Fibroblast of skin of scalp (primary cell): ENCODE data around the gene UXS1.
A peak's percentile ranks its signal among the peaks of the same experiment; 100 is the strongest.

Source experiments
- DNase-seq: peaks from one replicate; pipeline ENCODE4 v3.0.0-alpha.2; 2013

UXS1 gene

DNA sequence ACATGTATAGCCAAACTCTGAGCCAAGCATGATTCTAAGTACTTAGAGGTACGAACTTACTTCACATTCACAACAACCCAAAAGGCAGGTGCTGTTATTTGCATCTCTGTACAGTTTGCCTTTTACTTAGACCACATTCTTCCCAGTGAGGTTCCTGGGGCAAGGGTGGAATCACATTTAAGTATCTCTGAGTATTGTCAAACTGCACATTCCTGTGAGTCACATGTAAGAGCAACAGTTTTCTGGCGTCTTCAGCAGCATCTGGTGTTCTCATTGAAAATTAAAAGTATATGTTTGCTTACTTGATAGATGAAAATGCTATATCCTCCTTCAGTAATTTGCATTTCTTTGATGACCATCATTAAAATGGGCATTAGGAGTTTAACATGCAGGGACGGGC, 119.1 kb downstream of the UXS1 start:
- no peak for DNase-seq

DNA sequence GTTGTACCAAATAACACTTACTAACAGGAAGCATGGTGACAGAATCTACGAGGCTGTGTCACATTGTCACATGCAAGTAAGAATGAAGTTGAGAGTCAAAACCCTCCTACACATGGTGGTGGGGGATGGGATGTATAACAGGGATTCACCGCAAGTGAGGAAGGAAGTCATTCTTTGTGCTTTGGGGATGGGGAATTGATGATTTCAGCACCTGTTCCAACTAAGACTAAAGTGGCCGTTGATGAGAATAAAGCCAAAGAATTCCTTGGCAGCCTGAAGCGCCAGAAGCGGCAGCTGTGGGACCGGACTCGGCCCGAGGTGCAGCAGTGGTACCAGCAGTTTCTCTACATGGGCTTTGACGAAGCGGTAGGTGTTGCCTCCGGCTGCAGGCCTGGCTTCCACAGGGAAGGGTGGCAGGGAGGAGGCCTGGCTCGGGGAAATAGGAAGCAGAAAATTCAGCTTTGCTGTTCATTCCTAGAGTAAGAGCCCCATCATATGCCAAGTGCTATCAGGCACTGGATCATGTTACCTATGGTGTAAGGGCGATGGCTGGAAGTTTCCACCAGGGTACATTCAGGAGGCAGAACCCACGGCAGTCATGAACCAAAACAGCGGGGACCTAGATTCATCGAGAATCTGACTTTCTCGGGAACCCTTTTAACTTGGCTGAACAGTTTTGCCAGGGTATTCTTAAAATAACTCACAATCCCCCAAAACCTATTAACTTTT, 120.3 kb downstream of the UXS1 start:
- DNase-seq, result no peak

DNA sequence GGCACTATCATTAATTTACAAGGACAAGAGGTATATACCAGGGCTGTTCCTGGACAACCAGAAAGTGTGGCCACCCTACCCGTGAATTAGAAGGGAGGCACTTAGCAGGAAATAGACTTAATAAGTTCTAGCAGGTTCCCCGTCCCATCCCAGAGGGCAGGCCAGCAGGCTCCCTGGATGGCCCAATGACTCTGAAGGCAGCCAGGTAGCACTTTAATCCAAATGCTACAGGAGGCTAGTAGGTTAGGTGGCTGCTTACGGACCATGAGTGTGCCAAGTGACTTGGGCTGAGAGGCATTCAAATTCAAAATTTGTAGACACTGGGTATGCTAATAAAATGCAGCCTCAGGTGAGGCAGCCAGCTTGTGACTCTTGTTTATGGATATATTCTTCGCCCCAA, 123.9 kb downstream of the UXS1 start:
- DNase-seq, result no peak

DNA sequence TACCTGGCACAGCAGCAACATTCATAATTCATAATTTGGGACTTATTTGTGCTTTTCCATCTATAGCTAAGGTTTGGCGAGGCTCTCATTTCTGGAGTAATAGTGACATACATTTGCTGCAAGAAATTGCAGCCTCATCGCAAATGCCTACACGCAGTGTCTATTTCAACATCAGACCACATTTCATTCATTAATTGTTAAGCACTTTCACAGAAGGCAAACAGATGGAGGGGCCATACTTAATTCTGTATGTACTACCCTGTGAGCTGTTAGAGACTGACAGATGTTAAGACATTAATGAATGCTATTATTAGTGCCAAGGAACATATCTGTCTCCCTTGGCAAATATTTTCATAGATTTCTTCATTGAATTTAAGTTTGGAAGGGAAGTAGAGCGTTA, 125.7 kb downstream of the UXS1 start:
- no peak for DNase-seq

DNA sequence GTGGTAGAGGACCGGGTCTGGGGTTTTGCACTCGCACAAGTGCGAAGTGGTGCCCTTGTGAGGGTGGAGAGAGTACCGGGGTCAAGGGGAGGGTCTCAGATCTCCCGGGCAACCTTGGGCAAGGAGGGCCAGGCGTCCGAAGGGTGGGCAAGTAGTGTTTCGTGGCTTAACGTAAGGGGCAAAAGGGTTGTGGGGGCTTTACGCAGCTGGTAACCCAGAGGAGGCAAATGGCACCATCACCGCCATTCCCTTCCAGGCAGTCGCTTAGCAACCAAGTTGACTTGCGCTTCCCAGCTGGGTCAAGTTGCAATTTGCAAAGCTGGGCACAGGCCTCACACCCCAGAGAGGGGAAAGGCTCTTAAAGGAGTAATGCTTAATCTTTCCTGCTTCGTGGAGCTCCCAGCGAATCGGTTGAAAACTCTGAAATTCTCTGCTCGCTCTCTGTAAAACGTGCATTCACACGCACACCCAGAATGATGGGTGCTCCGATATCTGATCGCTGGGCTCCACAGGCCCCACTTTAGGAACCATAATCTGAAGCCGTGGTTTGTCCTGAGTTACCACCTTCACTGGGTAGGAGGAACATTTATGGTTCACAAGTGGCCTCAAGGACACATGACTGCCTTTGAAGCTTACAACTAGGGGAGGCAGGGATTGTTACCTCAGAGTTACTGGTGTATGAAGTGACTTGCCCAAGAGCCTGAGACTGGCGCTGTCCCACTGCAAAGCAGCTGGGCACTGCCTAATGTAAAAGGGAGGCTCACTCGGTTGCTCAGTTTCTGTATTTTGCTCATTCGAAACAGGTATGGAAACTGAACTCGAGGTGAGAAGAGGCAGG, 127.9 kb downstream of the UXS1 start:
- DNase-seq, result no peak

DNA sequence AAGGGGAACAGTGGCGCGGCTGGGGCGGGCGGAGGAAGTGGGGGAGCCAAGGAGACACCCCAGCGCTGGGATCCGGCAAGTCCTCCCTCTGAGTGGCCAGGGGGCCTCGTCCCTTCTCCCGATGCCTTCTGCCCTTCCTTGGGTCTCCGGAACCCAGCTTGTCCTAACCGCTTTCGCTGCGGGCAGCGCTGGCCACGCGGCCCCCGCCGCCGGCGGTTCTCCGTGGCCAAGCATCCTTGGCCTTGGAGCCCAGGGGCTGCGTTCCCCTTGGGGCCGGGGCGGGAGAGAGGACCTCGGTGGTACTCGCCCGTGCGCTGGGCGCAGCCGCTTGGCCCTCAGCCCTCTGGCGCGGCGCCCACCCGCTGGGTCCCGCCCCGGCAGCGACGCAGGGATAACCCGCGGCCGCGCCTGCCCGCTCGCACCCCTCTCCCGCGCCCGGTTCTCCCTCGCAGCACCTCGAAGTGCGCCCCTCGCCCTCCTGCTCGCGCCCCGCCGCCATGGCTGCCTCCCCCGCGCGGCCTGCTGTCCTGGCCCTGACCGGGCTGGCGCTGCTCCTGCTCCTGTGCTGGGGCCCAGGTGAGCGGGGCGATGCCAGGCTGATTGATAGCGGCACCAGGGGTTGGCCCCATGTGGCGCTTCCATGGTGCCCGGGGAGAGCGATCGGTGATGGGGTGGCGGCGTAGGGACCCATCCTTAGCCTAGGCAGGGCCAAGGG, 128.7 kb downstream of the UXS1 start:
- no peak for DNase-seq

DNA sequence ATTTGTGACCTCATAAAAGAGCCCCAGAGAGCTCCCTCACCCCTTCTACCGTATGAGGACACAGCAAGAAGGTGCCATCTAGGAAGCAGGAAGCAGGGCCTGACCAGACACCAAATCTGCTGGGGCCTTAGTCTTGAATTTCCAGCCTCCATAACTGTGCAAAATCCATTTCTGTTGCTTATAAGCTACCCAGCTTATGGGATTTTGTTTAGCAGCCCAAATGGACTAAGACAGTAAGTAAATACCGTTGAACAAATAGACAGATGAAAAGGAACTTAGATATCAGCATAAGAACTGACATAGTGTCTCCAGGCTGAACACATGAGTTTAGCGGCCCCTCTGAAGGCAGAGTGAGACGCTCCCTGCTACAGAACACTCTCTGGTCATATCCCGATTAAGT, 130.9 kb downstream of the UXS1 start:
- DNase-seq, result no peak

DNA sequence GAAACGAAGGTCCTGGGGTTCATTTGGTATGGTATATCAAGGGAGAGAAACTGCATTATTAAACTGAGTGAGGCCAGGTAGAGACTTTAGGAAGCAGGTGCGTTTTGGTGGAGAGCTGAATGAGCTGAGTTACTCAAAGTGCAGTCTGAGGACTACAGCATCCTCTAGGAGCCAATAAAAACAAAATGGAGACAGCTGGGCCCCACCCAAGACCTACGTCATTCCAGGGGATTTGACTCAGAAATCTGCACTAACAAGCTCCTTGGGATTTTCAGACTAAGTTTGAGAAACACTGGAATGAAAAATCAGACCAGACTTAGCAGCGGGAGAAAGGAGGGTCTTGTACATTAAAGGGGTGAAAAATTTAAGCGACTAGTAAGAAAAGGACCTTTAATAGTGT, 131.5 kb downstream of the UXS1 start:
- DNase-seq, result no peak

DNA sequence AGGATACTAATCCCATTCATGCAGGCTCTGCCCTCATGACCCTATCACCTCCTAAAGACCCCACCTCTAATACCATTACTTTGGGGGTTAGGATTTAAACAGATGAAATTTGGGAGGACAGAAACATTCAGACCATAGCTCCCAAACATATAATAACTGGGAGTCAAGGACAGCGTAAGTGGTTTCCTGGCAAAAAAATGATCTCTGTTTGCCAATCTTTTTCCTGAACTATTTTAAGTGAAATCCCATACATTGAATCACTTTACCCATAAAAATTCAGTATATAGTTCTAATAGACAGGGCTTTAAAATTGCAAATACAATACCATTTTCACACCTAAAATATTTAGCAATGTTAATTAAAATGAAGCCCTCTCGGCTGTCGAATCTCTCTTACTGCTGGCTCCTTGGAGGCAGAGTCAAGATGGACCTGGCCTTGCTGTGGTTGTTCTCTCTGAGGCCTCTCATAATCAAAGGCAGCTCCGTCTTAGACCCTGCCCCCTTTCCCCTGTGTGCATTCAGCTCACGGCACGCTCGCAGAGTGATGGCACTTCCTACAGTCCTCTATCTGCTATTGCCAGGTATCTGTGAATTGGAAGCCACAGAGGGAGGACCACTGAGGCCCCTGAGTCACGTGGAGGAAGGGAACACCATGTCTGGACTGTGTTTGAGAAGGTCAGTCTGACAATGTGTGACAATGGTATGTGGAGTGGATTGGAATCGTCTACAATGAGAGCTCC, 132.3 kb downstream of the UXS1 start:
- DNase-seq, result no peak

DNA sequence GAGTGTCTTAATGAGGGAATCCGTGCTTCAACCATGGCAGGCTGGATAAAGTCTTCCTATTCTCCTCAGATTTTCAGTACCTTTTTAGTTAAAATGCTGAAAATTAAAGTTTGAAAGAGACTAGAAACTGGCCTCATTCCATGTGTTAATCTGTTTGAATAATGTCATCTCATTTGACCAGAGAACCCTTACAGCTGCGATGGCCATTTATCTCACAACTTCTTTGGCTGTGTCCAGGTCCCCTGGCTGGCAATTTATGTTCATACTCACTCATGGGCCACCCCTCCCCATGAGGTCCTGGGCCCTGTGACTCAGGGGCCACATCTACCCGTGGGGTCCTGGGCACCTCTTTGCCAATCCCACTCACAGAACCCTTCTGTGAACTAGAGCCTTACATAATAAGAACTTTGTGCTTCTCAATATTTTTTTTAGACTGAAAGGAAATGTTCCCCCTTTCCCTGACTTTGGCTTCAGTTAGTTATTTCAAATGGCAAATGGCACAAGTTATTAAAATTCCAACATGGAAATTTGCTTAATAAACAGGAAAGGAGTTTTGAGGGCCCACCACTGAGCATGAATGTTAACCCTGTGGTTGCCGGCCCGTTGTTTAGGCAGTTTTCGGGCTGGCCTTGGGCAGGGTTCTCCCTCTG, 134.6 kb downstream of the UXS1 start:
- DNase-seq, result no peak

DNA sequence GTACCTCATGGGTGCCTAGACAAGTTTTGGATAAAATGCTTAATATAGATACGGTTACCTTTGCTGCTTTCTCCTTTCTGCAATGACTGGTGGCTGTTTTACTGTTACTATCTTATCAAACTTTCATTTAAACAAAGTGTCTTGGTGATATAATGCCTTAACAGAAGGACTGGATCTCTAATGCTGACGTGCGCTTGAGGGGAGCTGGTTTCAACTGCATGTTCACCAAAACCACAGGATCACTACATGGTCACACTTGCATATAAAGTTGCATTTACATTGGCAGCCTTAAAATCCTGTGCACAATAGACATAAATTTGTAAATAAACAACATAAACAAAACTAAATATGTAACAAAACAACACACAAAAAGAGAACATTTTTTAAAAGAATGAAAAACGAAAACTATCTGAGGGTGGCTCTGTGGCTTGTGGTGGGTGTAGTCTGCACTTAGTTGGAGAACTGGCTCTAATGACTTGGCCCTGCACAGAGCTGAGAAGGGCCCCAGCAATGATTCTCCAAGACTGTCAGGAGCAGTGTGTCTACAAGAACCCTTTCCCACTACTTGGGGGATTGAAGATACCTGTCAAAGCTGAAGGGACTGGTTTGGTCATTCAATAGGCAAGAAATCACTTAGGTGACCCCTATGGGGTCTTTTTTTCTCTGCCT, 135.5 kb downstream of the UXS1 start:
- DNase-seq, result no peak

DNA sequence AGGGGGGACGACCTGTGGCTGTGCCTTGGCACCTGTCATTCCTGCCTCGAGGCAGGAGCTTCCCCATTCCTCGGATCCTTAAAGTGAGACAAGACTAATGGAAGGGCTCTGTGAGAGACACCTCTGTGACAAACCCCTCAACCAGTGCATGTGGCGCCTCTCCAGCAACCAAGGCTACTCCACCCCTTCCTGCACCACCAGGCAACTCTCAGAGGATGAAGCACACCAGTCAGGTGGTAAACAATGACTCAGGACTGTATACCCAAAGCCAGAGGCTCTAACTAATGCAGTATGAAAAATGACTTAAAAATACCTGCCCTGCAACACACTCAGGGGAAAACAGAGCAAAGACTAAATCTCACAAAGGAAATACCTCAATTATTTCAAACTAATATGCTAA, 136.9 kb downstream of the UXS1 start:
- no peak for DNase-seq

DNA sequence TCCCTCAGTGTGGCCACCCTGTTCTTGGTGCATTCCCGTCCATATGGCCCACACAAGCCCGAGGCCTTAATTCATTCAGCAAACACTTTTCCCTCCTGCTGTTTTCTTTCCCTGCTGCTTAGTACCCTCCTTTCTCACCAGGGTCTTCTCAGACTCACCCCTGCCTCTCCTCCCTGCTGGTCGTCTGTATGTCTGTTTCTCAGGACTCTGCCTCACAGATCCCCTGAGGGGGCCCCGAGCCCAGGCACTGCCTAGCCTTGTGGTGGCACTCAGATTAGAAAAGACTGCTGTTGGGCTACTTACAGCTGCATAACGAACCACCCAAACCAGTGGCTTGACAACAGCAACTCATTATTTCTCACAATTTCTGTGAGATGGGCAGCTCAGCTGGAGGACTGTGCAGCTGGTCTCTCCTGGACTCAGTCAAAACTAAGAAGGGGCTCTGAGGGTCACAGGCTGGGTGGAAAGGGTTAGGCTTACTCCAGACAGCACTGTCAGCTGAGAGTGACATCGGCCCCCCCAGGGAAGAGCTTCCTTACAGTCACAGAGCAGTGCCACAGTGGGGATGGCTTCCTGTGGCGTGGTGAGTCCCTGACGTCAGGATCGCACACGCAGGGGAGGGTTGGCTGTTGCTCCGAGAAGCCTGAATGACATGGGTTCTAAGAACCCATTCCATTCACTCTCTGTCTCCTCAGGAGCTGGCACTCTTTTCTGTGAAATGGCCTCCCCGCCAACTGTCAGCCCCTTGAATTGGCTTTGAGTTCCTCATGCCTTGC, 139.0 kb downstream of the UXS1 start:
- DNase-seq, result no peak

DNA sequence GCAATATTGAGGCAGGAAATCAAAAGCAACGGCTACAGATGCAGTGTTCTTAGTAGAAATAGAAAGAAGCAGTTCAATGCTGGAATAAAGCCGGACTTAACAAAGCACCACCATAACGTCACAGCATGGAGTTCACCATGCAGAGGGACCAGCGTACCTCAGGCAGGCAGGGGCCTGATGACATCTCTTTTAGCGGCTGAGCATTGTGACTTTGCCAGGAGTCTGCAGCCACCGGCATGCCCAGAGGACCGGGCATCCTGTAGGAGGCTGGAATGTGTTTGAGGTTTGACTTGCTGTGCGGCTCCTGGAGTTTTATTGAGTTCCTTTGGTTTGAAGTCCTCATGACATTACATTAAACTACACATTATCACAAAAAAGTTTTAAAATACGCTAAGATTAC, 139.8 kb downstream of the UXS1 start:
- no peak for DNase-seq

DNA sequence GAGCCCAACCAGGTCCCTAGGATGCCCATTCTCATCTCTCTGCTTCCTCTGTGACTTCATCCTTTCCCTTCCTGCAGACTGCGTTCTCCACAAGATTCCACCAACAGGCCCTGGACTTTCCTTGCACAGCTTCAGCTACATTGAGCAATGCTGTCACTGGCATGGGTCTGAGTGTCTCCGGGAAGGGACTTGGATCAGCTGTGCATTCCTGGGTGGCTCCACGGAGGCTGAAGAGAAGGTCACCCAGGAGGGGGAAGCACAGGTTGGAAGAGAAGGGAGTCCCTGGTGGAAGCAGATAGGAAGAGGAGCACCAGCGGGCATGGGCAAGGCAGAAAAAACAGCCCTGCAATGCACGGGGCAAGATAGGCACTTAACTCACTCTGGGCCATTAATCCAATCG, 140.5 kb downstream of the UXS1 start:
- DNase-seq, result no peak

DNA sequence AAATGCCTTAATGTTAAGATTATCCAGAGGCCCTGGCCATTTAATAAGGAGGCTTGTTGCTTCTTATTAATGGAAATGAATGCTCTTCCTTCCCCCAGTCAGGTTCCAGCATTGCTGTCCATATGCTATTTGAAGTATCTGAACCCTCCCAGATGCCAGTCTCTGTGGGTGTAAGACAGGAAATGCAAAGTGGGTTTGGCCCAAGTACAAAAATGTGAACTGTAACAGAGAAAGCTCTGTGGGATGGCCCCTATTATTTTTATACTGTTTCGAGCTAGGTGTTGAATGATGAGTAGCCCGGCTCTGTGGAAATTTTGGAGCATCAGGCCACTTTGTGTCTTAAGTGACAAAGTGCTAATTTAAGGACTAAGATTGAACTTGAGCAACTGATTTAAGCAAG, 141.0 kb downstream of the UXS1 start:
- DNase-seq, result peak; percentile 86

DNA sequence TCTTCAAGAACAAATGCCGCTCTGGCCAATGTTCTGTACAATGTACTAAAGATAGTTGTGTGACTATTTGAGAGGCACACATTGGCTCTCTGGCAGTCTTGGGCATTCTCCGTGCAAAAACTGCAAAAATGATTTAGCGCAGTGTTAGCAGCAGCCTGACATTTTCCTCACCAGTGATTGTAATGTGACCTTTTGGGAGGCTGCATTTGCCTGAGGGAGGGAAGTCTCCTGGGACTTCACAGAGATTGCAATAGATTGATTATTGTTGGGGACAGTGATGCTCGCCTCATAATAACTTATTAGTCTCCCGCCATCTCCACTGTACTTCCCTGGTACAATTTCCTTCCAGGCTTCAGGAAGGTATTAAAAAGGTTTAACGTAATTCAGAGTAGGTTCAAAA, 149.2 kb downstream of the UXS1 start:
- no peak for DNase-seq

DNA sequence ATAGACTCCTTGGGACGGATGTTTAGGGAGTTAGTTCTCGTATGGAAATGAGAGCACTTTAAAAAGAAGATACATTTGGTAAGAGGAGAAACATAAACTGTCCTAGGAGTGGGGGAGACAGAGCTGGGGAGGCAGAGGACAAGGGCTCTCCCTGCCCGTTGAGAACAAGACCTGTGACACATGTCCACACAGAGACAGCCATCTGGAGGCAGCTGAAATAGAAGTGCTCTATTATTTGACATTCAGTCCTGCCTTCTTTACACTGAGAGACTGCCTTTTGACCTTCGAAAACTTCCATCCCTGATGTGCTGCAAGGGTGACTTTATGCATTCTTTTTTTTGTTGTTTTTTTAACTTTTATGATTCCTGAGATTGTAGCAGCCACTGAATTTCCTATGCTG, 150.1 kb downstream of the UXS1 start:
- no peak for DNase-seq
